Measurements from ENCODE around the gene ALDH9A1.
"Not testable (repeated sequence)": the region's sequence is repeated elsewhere in the genome, so short reads cannot be mapped to it uniquely, and the experiment has no call there.

Gene ALDH9A1

DNA sequence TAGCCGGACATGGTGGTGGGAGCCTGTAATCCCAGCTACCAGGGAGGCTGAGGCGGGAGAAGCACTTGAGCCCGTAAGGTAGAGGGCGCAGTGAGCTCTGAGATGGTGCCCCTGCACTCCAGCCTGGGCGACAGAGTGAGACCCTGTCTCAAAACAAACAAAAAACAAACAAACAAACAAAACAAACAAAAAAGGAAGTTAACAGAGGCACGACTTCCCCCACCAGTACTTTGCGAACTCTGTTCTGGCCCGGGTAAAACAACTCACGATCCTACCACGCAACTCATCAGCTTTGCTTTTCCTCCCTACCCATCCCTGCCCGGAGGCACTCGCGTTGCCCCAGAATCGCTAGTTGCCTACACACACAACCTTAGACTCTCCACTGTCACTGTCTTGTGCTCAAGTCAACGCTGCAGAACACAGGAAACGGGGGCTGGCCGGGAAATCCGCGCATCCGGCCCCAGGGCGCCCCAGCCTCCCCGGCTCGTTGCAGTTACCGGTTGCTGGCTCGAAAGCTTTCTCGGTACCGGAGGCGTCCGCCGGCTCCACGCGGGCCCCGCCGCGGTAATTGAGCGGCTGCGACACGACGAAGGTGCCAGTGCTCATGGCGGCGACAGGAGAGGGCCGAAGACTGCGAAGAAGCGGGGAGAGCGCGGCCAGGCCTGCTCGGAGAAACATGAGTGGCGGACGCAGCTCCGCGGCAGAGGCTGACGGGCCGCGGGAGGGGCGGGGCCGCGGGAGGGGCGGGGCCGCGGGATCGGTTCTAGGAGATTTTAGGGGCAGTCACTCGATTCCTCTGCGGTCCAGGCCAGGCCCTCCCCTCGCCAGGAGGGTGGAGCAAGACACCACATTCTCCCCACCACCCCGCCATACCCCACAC, at the start of gene ALDH9A1:
ALDH9A1 (minus strand) TSS at position 682 of the 880 bp plus-strand sequence; CDS start at position 678, 4 bp downstream.
- peak; percentile 89 for DNase-seq

DNA sequence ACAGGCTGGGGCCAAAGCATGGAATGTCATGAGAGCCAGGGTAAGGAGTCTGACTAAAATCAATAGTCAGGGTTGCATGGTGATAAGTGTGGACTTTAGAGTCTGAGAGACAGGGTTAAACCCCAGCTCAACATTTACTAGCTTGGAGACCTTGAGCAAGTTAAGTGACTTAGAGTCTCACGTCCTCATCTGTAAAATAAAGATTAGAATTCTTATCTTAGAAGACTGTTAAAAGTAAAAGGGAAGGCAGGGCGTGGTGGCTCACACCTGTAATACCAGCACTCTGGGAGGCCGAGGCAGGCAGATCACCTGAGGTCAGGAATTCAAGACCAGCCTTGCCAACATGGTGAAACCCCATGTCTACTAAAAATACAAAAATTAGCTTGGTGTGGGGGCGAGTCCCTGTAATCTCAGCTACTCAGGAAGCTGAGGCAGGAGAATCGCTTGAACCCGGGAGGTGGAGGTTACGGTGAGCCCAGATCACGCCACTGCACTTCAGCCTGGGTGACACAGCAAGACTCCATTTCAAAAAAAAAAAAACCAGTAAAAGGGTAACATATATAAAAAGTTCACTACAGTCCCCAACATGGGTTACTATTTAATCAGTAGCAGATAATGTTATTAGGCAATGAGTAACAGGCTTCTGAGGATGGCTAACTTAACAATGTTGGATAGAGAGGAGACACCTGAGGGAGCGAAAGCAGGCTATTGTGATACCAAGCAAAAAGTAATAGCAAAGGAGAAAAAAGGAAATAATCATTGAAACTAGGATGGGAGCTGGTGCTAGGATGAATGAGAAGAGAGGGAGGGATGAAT, 49.5 kb upstream of the ALDH9A1 start:
- no peak for DNase-seq

- not testable (repeated sequence) for DNase-seq
These were observed 46.6 kb upstream of the ALDH9A1 start for GRCh38 chr1:165744913-165745312.

- DNase-seq, result no peak
These were observed 43.8 kb upstream of the ALDH9A1 start for GRCh38 chr1:165742194-165742593.

DNA sequence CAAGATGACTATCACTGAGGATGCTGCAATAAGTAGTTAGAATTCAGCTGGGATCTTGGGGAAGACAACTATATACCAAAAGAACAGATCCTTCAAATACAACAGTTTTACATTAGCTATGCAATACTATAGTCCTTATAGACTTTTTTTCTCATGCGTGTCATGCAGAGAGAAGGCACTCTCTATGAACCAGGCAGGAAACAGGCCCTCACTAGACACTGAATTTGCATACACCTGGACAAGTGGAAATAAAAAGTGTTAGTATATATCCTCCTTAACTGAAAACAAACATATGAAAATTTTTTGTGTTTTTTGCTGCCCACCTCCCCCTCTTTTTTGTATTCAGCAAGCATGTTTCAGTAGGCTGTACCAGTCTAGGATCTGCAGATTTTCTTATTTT, 40.4 kb upstream of the ALDH9A1 start:
- DNase-seq, result no peak

DNA sequence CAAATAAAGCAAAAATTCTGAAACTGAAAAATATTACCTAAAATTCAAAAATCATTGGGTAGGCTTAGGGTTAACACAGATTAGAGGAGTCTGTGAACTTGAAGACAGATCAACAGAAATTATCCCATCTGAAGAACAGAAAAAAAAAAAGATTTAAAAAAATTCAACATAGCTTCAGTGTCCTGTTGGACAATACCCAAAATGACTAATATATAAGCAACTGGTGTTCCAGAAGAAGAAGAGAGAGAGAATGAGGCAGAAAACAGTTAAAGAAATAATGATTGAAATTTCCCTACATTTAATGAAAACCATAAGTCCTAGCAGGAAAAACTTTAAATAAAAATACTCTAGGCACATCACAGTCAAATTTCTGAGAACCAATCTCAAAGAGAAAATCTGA, 38.8 kb upstream of the ALDH9A1 start:
- no peak for DNase-seq

DNA sequence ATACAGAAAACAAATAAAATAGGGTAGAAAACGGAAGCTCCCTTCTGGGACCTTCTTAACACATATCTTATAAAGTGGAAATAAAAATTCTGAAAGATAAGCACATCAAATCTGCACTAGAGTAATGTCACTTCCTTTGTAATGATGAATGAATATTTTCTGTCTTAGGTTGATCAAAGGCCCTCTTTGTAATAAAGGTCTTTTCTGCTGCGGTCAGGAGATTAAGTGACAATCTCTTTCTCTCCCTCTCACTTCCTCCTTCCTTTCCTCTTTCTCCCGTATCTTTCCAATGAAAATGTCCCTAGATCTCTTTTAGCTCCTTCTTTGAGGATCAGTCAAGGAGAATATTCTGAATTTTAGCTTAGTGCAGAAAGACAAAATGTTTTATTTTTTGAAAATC, 36.5 kb upstream of the ALDH9A1 start:
- DNase-seq, result no peak

GRCh38 chr1:165726841-165727240, 28.5 kb upstream of the ALDH9A1 start:
- no peak for DNase-seq

DNA sequence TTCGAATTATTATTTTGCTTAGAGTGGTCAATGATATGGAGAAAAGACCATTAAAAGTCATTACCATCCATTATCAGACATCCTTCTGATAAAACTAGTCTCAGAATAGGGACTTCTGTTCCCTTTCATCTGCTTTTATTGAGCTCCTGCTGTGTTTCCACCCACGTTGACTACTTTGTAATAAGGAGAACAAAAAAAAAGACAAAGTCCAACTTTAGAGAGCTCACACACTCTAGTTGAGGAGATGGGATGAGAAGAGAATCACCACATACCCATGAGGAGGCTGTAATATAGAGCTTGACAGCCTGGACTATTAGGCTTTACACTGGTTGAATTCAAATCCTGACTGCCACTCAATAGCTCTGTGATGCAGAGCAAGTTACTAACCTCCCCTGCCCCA, 27.8 kb upstream of the ALDH9A1 start:
- DNase-seq, result no peak

- peak; percentile 23 for DNase-seq
These were observed 19.7 kb upstream of the ALDH9A1 start for GRCh38 chr1:165717918-165718515.

GRCh38 chr1:165716265-165717051, 18.1 kb upstream of the ALDH9A1 start:
- not testable (repeated sequence) for DNase-seq

DNA sequence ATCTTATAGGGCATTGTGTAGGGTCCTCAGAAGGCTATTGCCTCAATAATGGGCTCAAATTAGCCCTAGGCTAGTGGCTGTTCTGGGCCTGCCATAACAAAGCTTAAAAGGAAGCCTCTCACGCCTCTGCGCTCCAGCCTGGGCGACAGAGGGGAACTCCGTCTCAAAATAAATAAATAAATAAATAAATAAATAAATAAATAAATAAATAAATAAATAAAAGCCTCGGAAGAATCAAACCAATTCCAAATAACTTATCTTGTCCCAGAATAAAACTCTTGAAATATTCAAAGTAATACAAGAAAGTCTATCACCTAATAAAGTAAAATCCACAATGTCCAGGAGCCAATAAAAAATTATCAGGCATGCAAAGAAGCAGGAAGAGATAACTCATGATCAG, 14.4 kb upstream of the ALDH9A1 start:
- no peak for DNase-seq

GRCh38 chr1:165707984-165708706, 9.8 kb upstream of the ALDH9A1 start:
- no peak for DNase-seq

DNA sequence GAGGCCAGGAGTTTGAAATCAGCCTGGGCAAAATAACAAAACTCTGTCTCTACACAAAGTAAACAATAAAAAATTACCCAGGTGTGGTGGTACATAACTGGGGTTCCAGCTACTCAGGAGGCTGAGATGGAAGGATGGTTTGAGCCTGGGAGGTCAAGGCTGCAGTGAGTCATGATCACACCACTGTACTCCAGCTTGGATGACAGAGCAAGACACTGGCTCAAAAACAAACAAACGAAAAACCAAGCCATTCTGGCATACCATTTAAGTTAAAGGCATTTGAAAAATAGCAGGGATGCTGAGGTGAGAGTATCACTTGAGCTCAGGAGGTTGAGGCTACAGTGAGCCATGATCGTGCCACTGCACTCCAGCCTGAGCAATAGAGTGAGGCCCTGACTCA, 5.3 kb upstream of the ALDH9A1 start:
- DNase-seq, result no peak

- DNase-seq, result not testable (repeated sequence)
These were observed 3.6 kb upstream of the ALDH9A1 start for GRCh38 chr1:165701922-165702321.

- no peak for DNase-seq
These were observed 1.2 kb upstream of the ALDH9A1 start for GRCh38 chr1:165699577-165699976.

DNA sequence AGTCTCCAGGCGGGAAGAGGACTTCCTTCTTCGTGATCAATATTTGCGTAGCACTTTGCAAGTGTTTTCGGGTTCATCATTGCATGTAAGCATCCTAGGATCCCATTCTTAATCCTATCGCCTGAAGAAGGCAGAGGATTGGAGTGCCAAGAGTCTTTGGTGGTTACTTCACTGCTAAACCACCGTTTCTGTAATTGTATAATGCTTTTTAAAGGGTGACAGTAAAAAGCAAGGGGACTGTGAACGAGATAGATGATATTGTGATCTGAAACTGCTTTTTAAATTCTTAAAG, 345 bp upstream of the ALDH9A1 start:
- DNase-seq, result no peak

- DNase-seq, result no peak
These were observed 876 bp downstream of the ALDH9A1 start for GRCh38 chr1:165697491-165697880.

GRCh38 chr1:165696625-165697100, 1.7 kb downstream of the ALDH9A1 start:
- DNase-seq, result peak; percentile 66

- DNase-seq, result peak; percentile 40
These were observed 3.3 kb downstream of the ALDH9A1 start for GRCh38 chr1:165695031-165695430.

GRCh38 chr1:165688046-165688445, 10.3 kb downstream of the ALDH9A1 start:
- DNase-seq, result no peak

GRCh38 chr1:165686971-165687433, 11.4 kb downstream of the ALDH9A1 start:
- DNase-seq, result no peak

All from NCI-H446 treated with DMSO at 0.1 percent for 48 hours (cell line).